22Rv1 (cell line): ENCODE measurements around the gene TMEM131.
A peak's percentile ranks its signal among the peaks of the same experiment; 100 is the strongest.

Experiments used
- H3K27ac ChIP-seq: fragments of 450-650 bp; 2 replicates; pipeline ENCODE4 v1.5.1; 2017
- ZFX ChIP-seq: fragments of 450-650 bp; IDR thresholded peaks from 2 replicates; pipeline ENCODE4 v1.6.1; 2017; ENCODE audit warnings: antibody characterized with exemption, borderline replicate concordance
- TF ChIP-seq, protein P1 (sequence below): fragments of 450-650 bp; IDR thresholded peaks from 2 replicates; pipeline ENCODE4 v1.5.1; 2017; ENCODE audit warnings: mild to moderate bottlenecking

Gene TMEM131

DNA sequence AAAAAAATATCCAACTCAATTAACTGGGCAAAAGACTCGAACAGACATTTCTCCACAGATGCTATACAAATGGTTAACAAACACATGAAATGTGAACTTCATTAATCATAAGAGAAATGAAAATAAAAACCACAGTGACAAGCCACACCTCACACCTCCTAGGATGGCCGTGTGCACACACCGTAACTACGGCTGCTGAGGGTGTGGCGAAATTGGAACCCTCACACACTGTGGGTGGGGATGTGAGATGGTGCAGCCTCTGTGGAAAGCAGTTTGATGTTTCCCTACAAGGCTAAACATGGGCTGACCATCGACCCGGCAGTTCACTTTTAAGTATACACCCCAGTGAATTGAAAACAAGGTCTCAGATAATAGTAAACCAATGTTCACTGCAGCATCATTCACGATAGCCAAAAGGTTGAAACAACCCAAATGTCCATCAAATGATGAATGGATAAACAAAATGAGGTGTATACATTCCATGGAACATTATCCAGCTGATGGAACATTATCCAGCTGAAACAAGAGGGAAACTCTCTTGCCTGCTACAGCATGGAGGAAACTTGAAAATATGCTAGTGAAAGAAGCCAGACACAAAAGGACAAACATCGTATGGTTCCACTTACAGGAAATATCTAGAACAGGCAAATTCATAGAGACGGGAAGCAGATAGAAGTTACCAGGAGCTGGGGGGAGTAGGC lies 250.1 kb downstream of the TMEM131 start:
- TF ChIP-seq, protein P1, sequence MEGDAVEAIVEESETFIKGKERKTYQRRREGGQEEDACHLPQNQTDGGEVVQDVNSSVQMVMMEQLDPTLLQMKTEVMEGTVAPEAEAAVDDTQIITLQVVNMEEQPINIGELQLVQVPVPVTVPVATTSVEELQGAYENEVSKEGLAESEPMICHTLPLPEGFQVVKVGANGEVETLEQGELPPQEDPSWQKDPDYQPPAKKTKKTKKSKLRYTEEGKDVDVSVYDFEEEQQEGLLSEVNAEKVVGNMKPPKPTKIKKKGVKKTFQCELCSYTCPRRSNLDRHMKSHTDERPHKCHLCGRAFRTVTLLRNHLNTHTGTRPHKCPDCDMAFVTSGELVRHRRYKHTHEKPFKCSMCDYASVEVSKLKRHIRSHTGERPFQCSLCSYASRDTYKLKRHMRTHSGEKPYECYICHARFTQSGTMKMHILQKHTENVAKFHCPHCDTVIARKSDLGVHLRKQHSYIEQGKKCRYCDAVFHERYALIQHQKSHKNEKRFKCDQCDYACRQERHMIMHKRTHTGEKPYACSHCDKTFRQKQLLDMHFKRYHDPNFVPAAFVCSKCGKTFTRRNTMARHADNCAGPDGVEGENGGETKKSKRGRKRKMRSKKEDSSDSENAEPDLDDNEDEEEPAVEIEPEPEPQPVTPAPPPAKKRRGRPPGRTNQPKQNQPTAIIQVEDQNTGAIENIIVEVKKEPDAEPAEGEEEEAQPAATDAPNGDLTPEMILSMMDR: no peak
- no peak for TF ChIP-seq ZFX
- no peak overlapping the region for H3K27ac ChIP-seq

DNA sequence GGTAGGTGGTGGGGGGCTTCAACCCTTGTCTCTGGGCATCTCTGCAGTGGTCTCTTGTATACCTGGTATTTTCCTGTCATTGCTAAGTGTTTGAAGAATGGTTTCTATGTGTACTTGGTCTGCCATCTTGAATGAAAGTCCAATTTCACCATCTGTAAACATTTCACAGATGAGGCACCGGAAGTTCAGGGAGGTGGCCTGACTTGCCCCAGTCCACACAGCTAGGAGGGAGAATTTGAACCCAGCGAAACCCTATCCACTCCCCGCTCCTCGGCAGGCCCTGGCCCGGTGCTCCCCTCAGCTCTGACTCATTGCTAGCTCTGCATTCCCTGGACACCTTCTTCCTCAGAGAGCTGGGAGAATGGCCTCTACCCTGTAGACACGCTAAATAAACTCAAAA lies 251.8 kb downstream of the TMEM131 start:
- no peak overlapping the region for H3K27ac ChIP-seq
- TF ChIP-seq, protein P1: no peak
- no peak for TF ChIP-seq ZFX

DNA sequence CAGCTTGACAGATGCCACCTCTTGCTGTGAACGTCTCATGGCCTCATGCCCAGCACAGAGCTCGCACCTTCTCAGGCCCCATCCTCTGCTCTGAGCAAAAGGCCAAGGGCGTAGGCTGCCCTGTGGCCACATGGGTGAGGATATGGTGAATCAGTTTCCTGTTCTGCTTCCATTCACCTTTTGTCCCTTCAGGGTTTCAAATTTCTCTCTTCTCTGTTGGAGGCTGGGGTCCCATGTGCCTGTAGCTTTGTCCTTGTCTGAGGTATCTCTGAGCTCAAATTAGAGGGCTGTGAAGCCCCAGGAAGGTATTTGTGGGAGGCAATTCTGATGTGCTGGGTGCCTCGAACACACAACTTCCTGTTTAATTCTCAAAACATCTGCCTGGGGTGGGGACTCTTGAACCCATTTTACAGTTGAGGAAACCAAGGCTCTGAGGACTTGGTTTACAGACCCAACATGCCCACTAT lies 253.3 kb downstream of the TMEM131 start:
- TF ChIP-seq, protein P1: no peak
- no peak for TF ChIP-seq ZFX
- H3K27ac ChIP-seq: no peak overlapping the region

DNA sequence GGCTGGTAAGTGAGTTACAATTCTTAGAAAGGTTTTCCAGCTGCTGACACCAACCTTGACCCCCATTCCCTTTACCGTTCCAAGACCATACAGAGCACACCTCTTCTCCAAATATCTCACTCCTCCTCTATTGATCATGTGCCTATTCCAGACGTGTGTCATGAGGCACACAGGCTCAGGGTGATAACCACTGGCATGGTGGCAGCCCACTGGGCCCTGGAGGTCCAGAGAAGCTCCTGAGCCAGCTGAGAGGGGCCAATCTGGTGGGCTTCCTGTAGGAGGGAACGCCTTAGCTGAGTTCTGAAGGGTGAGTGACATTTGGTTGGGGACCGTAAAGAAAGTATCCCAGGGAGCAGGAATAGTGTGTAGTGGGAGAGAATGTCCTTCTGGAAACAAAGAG lies 254.1 kb downstream of the TMEM131 start:
- TF ChIP-seq, protein P1: no peak
- no peak for TF ChIP-seq ZFX

DNA sequence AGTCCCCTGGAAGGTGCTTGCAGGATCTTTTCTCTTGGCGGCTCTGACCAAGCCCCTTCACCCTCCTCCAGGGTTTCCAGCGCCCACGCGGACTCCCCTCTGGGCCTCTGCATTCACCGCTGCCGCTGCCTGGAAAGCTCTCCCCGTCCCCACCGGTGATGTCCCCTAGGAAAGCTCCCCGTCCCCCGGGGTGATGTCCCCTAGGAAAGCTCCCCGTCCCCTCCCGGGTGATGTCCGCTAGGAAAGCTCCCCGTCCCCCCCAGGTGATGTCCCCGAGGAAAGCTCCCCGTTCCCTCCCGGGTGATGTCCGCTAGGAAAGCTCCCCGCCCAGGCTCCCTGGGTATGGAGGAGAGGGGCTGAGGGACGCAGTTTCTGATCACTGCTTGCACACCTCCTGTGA lies 254.5 kb downstream of the TMEM131 start:
- H3K27ac ChIP-seq: no peak overlapping the region
- TF ChIP-seq, protein P1: no peak
- no peak for TF ChIP-seq ZFX

More for the DNA sequence above, 254.1 kb downstream of the TMEM131 start:
- no peak overlapping the region for H3K27ac ChIP-seq

DNA sequence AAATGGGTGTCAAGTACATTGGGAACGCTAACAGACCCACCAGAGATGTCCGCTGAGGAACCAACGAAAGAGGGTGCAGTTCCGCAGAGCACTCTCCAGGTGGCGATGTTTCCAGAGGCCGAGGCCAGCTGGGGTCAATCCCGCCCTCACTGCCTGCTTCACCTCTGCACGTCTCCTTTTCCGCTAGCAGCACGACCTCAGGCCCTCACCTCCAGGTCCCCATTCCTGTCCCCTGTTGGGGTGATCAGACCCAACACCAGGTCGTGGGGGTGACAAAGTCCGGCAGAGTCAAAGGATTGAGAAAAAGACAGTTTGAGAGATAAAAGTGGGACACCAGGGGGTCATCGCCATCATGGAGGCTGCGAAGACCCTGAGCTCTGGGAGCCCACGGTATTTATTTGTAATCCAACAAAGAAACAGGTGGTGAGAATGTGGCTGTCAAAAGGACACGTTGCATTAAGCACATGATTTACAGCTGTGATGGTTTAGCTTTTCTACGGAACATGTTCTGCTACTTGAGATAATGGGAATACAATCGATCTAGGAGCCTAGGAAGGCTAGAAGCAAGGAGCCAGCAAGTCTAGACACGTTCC lies 255.1 kb downstream of the TMEM131 start:
- H3K27ac ChIP-seq: no peak overlapping the region
- TF ChIP-seq, protein P1: peak; percentile 95
- no peak for TF ChIP-seq ZFX

DNA sequence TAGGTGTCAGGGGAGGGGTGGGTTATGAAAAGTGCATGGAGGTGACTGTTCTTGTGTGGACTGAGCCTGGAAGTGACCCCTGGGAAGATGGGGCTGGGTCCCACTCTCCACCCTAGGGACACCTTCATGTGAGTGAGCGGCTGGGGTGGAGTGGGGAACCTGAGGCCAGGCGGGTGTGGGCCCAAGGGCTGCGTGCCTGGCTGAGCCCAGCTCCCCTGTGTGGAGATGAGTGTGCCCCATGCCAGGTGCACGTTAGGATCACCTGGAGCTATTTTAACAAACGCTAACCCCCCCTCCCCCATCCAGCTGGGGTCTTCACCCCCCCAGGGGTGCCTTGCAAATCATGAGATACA lies 255.9 kb downstream of the TMEM131 start:
- no peak overlapping the region for H3K27ac ChIP-seq
- TF ChIP-seq, protein P1: no peak
- TF ChIP-seq ZFX: no peak
